NCI-H187 (cell line): Measurements from ENCODE around the gene ARID5A.
A peak's percentile ranks its signal among the peaks of the same experiment; 100 is the strongest.

Experiments
- DNase-seq, 2 experiments: peaks; one replicate each; lab custom pipeline; 2025; lab: John Stamatoyannopoulos, UW

The ARID5A gene

GRCh38 chr2:96527286-96528005, 9.1 kb upstream of the ARID5A start:
- no peak for DNase-seq

GRCh38 chr2:96528006-96528699, 8.4 kb upstream of the ARID5A start:
- no peak for DNase-seq

GRCh38 chr2:96528700-96529375, 7.7 kb upstream of the ARID5A start:
- no peak for DNase-seq

- no peak for DNase-seq
Observed at GRCh38 chr2:96529376-96530143, 7.0 kb upstream of the ARID5A start.

- DNase-seq, result no peak
Observed at GRCh38 chr2:96530144-96530430, 6.5 kb upstream of the ARID5A start.

- DNase-seq, result no peak
Observed at GRCh38 chr2:96530474-96531357, 5.8 kb upstream of the ARID5A start.

GRCh38 chr2:96531366-96531765, 5.2 kb upstream of the ARID5A start:
- DNase-seq, result no peak

- DNase-seq, result peak; percentile 10 to 21
Observed at GRCh38 chr2:96531872-96532505, 4.6 kb upstream of the ARID5A start.

- DNase-seq, result no peak
Observed at GRCh38 chr2:96532641-96533291, 3.8 kb upstream of the ARID5A start.

GRCh38 chr2:96533292-96534073, 3.1 kb upstream of the ARID5A start:
- DNase-seq, result no peak

- DNase-seq, result no peak
Observed at GRCh38 chr2:96534141-96534540, 2.4 kb upstream of the ARID5A start.

- DNase-seq, result no peak
Observed at GRCh38 chr2:96534701-96535181, 1.8 kb upstream of the ARID5A start.

GRCh38 chr2:96535331-96535730, 1.2 kb upstream of the ARID5A start:
- no peak for DNase-seq

- no peak for DNase-seq
Observed at GRCh38 chr2:96537066-96537733, 648 bp downstream of the ARID5A start.

GRCh38 chr2:96537734-96538486, 1.4 kb downstream of the ARID5A start:
- DNase-seq, result no peak

GRCh38 chr2:96538487-96539214, 2.1 kb downstream of the ARID5A start:
- DNase-seq, result no peak

GRCh38 chr2:96539215-96539920, 2.8 kb downstream of the ARID5A start:
- no peak for DNase-seq
